NCI-H128 (cell line): ENCODE measurements around the gene HMGCR.

Experiments used
- DNase-seq: peaks from one replicate; lab custom pipeline; 2025; ENCODE audit not compliant: unreplicated experiment; lab: John Stamatoyannopoulos, UW

The HMGCR gene

DNA sequence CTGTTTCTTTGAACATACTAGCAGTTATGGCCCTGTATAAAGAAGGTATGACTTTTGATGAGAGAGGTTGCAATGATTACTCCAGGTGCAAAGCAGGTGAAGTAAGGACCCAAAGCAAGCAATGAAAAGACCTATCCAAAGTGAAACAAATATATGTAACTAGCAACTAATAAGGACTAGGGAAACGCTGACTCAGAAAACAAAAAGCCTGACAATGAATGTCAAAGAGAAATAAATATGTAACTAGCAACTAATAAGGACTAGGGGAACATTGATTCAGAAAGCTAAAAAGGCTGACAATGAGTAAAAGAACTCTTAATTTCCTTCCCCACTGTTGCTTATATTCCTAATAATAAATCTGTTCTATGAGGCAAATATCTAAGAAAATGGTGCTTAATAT lies 43.1 kb downstream of the HMGCR start:
- DNase-seq, result no peak

DNA sequence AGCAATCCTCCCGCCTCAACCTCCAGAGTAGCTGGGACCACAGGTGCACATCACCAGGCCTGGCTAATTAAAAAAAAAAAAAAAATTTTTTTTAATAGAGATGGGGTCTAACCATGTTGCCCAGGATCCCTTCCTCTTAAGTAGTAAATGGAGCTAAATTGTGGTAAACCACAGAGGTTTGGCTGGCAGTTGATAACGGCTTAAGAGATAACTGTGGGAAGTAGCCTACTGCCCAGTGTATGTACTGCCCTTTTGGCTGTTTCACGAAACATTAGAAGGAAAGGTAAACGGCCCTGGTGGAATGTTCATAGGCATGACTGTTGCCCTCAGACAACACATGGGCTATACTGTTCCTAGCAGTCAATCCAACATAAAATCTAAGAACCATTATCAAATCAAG lies 44.4 kb downstream of the HMGCR start:
- DNase-seq, result no peak

DNA sequence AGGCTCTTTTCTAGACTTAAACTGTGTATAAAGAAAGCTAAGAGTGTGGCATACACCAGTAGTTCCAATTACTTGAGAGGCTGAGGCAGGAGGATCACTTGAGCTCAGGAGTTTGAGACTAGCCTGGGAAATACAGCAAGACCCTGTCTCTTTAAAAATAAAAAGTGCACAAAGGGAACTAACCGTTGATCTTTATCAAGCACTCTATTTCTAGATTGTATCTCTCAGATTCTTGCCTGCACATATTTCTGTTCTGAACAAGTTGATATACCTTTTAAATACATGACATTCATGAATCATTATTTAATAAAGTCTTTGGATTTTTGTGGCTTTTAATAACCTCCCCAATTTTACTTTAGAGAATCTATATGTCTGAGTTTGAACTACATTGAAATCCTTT lies 47.2 kb downstream of the HMGCR start:
- no peak for DNase-seq

DNA sequence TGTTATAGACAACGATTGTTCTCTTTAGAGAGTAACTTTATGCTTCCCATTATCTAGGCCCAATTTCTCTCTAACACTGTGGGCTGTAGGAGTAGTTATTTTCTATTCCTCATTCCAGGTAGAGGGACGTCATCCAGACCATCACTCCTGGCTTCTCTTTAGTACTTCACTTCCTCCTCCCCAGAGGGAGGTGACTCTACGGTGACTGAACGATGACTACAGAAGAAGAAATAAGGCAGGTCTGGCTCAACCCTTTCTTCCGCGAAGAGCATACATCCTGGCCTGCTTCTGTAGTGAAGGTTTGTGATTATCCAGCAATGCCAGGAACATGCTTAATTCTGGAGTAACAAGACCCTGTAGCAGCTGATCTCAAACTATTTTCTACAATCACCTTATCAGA lies 50.8 kb downstream of the HMGCR start:
- DNase-seq, result no peak

DNA sequence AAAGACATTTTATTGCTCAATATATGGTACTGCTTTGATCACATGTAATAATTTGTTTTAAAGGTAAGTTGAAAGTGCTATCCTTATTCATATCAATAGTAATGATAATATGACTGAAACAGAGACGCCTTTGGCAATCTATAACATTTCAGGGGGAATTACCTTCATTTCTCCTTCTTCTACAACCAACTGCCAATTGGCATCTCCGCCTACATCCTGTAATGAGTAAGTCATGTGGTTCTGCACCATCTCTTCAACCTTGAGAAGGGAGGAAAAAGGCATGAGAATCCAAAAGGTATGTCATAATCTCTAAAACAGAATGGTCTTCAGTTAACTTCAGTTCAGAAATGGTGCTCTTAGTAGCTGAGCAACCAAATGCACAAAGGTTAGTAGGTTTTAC lies 52.4 kb downstream of the HMGCR start:
- DNase-seq, result no peak

DNA sequence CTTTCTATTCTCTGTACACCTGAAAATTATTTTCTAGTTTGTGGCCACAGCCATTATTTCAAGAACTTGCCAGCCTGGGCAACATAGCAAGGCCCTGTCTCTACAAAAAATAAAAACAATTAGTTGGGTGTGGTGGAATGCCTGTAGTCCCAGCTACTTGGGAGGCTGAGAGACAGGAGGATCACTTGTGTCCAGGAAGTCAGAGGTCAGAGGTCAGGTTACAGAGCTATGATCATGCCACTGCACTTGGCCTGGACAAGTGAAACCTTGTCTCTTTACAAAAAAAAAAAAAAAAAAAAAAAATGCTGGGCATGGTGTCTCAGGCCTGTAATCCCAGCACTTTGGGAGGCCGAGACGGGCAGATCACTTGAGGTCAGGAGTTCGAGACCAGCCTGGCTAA lies 58.3 kb downstream of the HMGCR start:
- DNase-seq, result no peak

DNA sequence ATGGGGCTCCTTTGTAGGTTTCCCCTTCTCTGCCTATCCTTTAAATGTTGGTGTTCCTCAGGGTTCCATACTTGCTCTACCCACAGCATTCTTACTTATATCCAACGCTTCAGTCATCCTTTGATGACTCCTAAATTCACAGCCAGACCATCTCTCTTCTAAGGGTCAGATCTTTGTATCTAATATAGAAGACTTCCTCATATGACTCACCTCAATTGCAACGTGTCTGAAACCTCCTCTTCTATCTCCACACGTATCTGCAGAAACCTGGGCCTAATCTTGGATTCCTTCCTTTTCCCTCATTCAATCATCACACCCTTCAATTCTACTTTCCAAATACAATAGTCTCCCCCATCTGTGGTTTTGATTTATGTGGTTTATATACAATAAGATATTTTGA lies 68.3 kb downstream of the HMGCR start:
- DNase-seq, result no peak
